Spleen (tissue), 11 donors: ENCODE results near the gene CCDC13. TPM values are rescaled to one million over a fixed set of nuclear protein-coding genes. Genes with fewer than 3 reads are reported as not detected.

ENCODE experiments used
- DNase-seq: peaks from one replicate; pipeline ENCODE4 v3.0.0-alpha.2; 2020
- H3K27ac ChIP-seq, 8 donors: fragments of 200-600 bp; sonication (generic) in 7 of 8; 1 replicate in 4 of 8; 2 replicates in 4 of 8; pipeline versions ENCODE4 v1.5.0 to v1.8.0; 2016 to 2021; ENCODE audit warnings: inconsistent platforms in 4 of 8, mild to moderate bottlenecking in 4 of 8, moderate library complexity in 1 of 8
- H3K27me3 ChIP-seq, 7 donors: fragments of 200-600 bp; sonication (generic) in 6 of 7; replicated peaks in 1 of 7; 1 replicate in 4 of 7; 2 replicates in 3 of 7; pipeline versions ENCODE4 v1.5.0 to v1.8.0; 2016 to 2021; ENCODE audit warnings: inconsistent platforms in 3 of 7, mild to moderate bottlenecking in 1 of 7
- H3K36me3 ChIP-seq, 6 donors: fragments of 200-600 bp; sonication (generic) in 5 of 6; 1 replicate in 4 of 6; 2 replicates in 2 of 6; pipeline versions ENCODE4 v1.5.0 to v1.8.0; 2016 to 2021; ENCODE audit warnings: inconsistent platforms in 2 of 6
- H3K4me1 ChIP-seq, 6 donors: fragments of 200-600 bp; sonication (generic) in 5 of 6; 1 replicate in 3 of 6; 2 replicates in 3 of 6; pipeline versions ENCODE4 v1.5.0 to v1.8.0; 2016 to 2021; ENCODE audit warnings: inconsistent platforms in 3 of 6
- H3K4me3 ChIP-seq, 8 donors: fragments of 200-600 bp; sonication (generic) in 7 of 8; 1 replicate in 4 of 8; 2 replicates in 4 of 8; pipeline versions ENCODE4 v1.5.0 to v1.8.0; 2016 to 2021; ENCODE audit warnings: inconsistent platforms in 4 of 8, mild to moderate bottlenecking in 4 of 8, moderate library complexity in 2 of 8
- H3K9me3 ChIP-seq, 8 donors: fragments of 200-600 bp; sonication (generic) in 7 of 8; 1 replicate in 4 of 8; 2 replicates in 4 of 8; pipeline versions ENCODE4 v1.5.0 to v1.8.0; 2016 to 2021; ENCODE audit warnings: inconsistent platforms in 4 of 8
- POLR2A ChIP-seq, 3 donors: fragments of 450-650 bp; IDR thresholded peaks; one replicate each; pipeline ENCODE4 v1.5.1; 2017; ENCODE audit warnings: antibody characterized with exemption in 3 of 3, mild to moderate bottlenecking in 1 of 3
- POLR2AphosphoS5 ChIP-seq, 3 donors: sonication (generic); formaldehyde crosslinking; IDR thresholded peaks; one replicate each; pipeline ENCODE4 v1.5.1; 2017; ENCODE audit warnings: antibody characterized with exemption in 3 of 3
- WGBS, 5 donors: extraction: QIAGEN DNeasy Blood & Tissue Kit in 3 of 5; methylation state at CpG; one replicate each; pipeline versions ENCODE4 v1.1.5 to v1.1.7; 2013 to 2018; 5-methylcytosine and 5-hydroxymethylcytosine counted together
- intact Hi-C: fragments of 100-400 bp; cut with DNase I; formaldehyde crosslinking; loops from one replicate; pipeline ENCODE4 v1.15.0; 2023; ENCODE audit warnings: low total_unique reads
- polyA plus RNA-seq, 3 donors: library from polyadenylated mRNA; stranded (reverse); fragments of 200-250 nt; gene quantifications; one replicate each; pipeline ENCODE4 v1.2.1, GENCODE V29; 2013
- total RNA-seq, 7 donors: library from RNA; depleted of rRNA in 3 of 7; stranded (reverse); fragments of >200 nt in 3 of 7; fragmentation: NEBNext Ultra II Directional in 4 of 7; extraction: Animal tissue kit (Norgen Biotek cat#: 25700) in 4 of 7; gene quantifications; one replicate each; pipeline versions ENCODE4 v1.1.0 to v1.2.1, GENCODE V29; 2016 to 2021
- TF ChIP-seq, protein P1 (sequence below), 11 experiments: fragments of 200-600 bp in 7 of 11; fragments of 450-650 bp in 4 of 11; sonication (generic) in 4 of 11; IDR thresholded peaks in 8 of 11; conservative IDR thresholded peaks in 3 of 11; 1 replicate in 7 of 11; 2 replicates in 4 of 11; pipeline versions ENCODE4 v1.4.0 to v1.8.0; 2016 to 2021; ENCODE audit warnings: antibody characterized with exemption in 11 of 11, inconsistent platforms in 4 of 11, mild to moderate bottlenecking in 1 of 11
- donor health status: healthy with polysubstance abuse.
- donor health status: DM: no; HTN: no; CAD: no; lungs with moderate emphysema.
- donor health status: DM: no; HTN: no; CAD: no.
- donor health status: Bipolar disorder and iron deficiency.
- donor health status: healthy.
- donor health status: DM: no; HTN: no; CAD: no.
- donor health status: DM: yes; HTN: yes; CAD: no.

Gene CCDC13
- total and polyA plus RNA-seq, 10 donors: 0.51 to 3.7 (median 1.0) TPM

DNA sequence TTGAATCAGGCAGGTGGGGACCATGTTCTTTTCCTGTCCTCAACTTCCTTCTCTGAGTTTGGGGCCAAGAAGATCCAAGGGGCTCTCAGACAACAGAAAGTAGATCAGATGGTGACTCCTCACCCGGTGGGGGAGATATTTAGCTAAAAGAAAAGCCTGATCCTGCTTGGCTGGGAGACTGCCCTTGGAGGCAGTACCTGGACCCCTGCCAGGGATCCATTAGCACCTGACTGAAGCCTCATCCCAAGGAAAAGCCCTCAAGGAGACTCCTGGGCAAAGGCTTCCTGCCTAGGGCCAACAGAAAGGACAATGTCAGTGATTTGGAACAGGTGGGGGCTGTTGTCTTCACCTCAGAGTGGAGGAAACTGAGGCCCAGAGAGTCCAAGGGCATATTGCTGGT, 37.0 kb downstream of the CCDC13 start:
- Histone ChIP-seq H3K27me3 (no peaks in the 10 kb centered on the region), H3K4me1 (no peaks in the 10 kb centered on the region), H3K4me3 (no peak overlapping the region), H3K36me3 (no peaks in the 10 kb centered on the region), H3K9me3 (no peaks in the 10 kb centered on the region), H3K27ac (no peak overlapping the region)
- DNase-seq: no peak
- TF ChIP-seq POLR2A (IDR thresholded peaks at IDR 0.05) (no peak), POLR2AphosphoS5 (IDR thresholded peaks at IDR 0.05) (no peak)
- TF ChIP-seq, protein P1, sequence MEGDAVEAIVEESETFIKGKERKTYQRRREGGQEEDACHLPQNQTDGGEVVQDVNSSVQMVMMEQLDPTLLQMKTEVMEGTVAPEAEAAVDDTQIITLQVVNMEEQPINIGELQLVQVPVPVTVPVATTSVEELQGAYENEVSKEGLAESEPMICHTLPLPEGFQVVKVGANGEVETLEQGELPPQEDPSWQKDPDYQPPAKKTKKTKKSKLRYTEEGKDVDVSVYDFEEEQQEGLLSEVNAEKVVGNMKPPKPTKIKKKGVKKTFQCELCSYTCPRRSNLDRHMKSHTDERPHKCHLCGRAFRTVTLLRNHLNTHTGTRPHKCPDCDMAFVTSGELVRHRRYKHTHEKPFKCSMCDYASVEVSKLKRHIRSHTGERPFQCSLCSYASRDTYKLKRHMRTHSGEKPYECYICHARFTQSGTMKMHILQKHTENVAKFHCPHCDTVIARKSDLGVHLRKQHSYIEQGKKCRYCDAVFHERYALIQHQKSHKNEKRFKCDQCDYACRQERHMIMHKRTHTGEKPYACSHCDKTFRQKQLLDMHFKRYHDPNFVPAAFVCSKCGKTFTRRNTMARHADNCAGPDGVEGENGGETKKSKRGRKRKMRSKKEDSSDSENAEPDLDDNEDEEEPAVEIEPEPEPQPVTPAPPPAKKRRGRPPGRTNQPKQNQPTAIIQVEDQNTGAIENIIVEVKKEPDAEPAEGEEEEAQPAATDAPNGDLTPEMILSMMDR (IDR thresholded peaks at IDR 0.05 in 8 of 11, conservative IDR thresholded peaks at IDR 0.05 in 3 of 11): no peak
- intact Hi-C loops: no loop called here
- 50 to 65% (median 60%) methylated on average over 1 of the region's 1 CpG for WGBS, 5 donors

DNA sequence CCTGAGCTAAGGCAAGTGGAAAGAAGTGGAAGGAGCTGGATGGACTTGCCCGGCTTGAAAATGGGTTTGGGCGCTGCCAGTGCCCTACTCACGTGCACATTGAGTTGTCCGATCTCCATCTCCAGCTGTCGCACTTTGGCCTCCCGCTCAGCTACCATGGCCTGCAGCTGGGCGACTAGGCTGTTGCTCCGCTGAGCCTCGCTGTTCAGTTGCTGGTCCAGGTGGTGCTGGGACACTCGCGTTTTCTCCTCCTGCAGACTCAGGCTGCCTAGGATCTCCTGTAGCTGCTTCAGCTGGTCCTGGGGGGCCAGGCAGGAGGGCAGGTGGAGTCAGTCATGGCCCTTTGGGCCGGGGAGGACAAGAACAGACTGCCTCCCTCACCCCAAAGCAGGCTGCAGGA, 37.4 kb downstream of the CCDC13 start:
- 92 to 95% (median 94%) methylated on average over 9 to 12 of the region's 12 CpGs for WGBS, 5 donors
- TF ChIP-seq POLR2A (IDR thresholded peaks at IDR 0.05): no peak
- TF ChIP-seq, protein P1 (IDR thresholded peaks at IDR 0.05 in 8 of 11, conservative IDR thresholded peaks at IDR 0.05 in 3 of 11): no peak
- TF ChIP-seq POLR2AphosphoS5 (IDR thresholded peaks at IDR 0.05): no peak
- H3K4me1 ChIP-seq: no peaks in the 10 kb centered on the region
- H3K9me3 ChIP-seq: no peaks in the 10 kb centered on the region
- intact Hi-C loops: no loop called here
- H3K27ac ChIP-seq: no peak overlapping the region
- no peaks in the 10 kb centered on the region for H3K36me3 ChIP-seq
- DNase-seq: no peak
- no peak overlapping the region for H3K4me3 ChIP-seq
- no peaks in the 10 kb centered on the region for H3K27me3 ChIP-seq

DNA sequence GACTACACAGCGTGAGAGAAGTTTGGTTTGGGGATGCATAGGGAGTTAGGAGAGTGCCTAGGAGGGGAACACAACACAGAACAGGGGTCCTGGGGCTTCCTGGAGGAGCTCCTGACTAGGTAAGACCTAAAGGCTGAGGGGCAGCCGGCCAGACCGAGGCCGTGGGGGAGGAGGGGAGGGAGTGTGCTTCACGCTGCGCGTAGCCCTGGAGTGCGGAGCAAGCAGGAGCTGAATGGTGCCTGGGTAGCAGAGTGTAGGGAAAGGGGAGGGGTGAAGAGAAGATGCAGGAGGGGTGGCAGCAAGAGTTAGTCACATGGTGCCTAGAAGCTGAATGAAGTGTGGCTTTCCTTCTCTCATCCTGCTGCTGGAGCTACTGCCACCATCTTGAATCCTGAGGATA, 38.0 kb downstream of the CCDC13 start:
- no peaks in the 10 kb centered on the region for H3K36me3 ChIP-seq
- H3K4me3 ChIP-seq: no peak overlapping the region
- intact Hi-C loops: no loop called here
- H3K27ac ChIP-seq: no peak overlapping the region
- WGBS, 5 donors: 69 to 83% (median 79%) methylated on average over 8 of the region's 8 CpGs
- no peaks in the 10 kb centered on the region for H3K4me1 ChIP-seq
- TF ChIP-seq POLR2A (IDR thresholded peaks at IDR 0.05): no peak
- TF ChIP-seq, protein P1 (IDR thresholded peaks at IDR 0.05 in 8 of 11, conservative IDR thresholded peaks at IDR 0.05 in 3 of 11): no peak
- H3K27me3 ChIP-seq: no peaks in the 10 kb centered on the region
- no peak for DNase-seq
- no peaks in the 10 kb centered on the region for H3K9me3 ChIP-seq

DNA sequence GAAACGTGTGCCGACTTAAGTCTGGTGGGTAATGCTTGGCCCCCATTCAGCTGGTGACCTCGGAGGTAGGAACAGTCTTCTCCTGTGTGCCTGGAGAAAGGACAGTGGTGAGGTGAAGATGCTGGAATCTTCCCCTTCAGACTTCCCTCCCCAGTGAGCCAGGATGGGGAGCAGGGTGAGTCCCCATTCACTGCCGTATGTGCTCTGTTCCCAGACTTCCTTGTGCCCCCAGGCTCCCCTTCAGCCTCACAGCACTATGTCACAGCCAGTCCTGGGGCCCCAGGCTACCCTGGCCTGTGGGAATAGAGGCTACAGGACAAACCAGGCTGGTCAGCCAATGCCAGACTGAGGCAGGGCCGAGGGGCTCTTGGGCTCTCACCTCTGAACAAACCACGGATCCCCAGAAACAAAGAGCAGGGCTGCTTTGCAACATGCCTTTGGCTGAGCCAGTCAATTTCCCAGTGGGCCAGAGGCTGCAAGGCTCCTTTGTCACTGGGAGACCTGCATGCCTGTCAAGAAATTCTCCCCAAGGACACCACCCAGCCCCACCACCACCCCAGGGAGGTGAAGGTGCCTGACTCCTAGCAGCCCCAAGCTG, 38.7 kb downstream of the CCDC13 start:
- Histone ChIP-seq H3K4me1 (no peaks in the 10 kb centered on the region), H3K4me3 (no peak overlapping the region), H3K27ac (no peak overlapping the region), H3K27me3 (no peaks in the 10 kb centered on the region), H3K36me3 (no peaks in the 10 kb centered on the region), H3K9me3 (no peaks in the 10 kb centered on the region)
- 78 to 95% (median 81%) methylated on average over 4 to 6 of the region's 6 CpGs for WGBS, 5 donors
- TF ChIP-seq POLR2A (IDR thresholded peaks at IDR 0.05) (no peak), POLR2AphosphoS5 (IDR thresholded peaks at IDR 0.05) (no peak)
- TF ChIP-seq, protein P1 (IDR thresholded peaks at IDR 0.05 in 8 of 11, conservative IDR thresholded peaks at IDR 0.05 in 3 of 11): no peak
- no peak for DNase-seq
- intact Hi-C loops: no loop called here
